K562 (cell line): Measurements from ENCODE around the gene PITPNM3. TPM values are rescaled to one million over a fixed set of nuclear protein-coding genes. Genes with fewer than 3 reads are reported as not detected.

ENCODE experiments used
- ATAC-seq: fragments of 200-7000 bp; cut with Tn5 transposase; 3 replicates; pipeline ENCODE4 v1.9.1; 2020; ENCODE audit warnings: moderate library complexity
- BruUV-seq: library from RNA; stranded (reverse); fragments of 400-500 nt; replicated peaks from 2 replicates; lab custom pipeline; 2021; lab: Mats Ljungman, UMichigan
- CTCF ChIA-PET: fragments of 300-600 bp; formaldehyde crosslinking; extraction: SDS; loops from one replicate; lab custom pipeline; 2021; ENCODE audit warnings: low intra/inter-chr PET ratio; lab: Yijun Ruan, JAX
- POLR2A ChIA-PET: fragments of 300-600, 350-650 bp; sonication (Branson Sonifier 250); formaldehyde crosslinking; extraction: SDS; loops from one replicate; lab custom pipeline; 2021; ENCODE audit warnings: antibody characterized with exemption, inconsistent platforms; lab: Yijun Ruan, JAX
- DNase-seq, 4 experiments: peaks; one replicate each; pipeline versions ENCODE4 v3.0.0 to v3.0.0-alpha.2; 2011 to 2018; ENCODE audit warnings: low spot score in 3 of 4, mixed read lengths in 3 of 4; ENCODE audit errors: extremely low read depth in 1 of 4
- FAIRE-seq: peaks from 2 replicates; lab custom pipeline; 2011; peaks lifted over from hg19 to GRCh38; lab: Jason Lieb, UNC
- H2AFZ ChIP-seq: 2 replicates; pipeline ENCODE4 v1.6.0; 2011; ENCODE audit warnings: low read depth, low read length, control low read depth, inconsistent platforms
- H3K27ac ChIP-seq: fragments of 200-600 bp; 3 replicates; pipeline ENCODE4 v1.8.0; 2011; ENCODE audit warnings: low read depth, mild to moderate bottlenecking, control low read depth, inconsistent platforms, low read length, moderate library complexity, mixed read lengths; ENCODE audit errors: extremely low read depth
- H3K27me3 ChIP-seq, 2 experiments: fragments of 300-600 bp in 1 of 2; 2 replicates in 1 of 2; 3 replicates in 1 of 2; pipeline versions ENCODE4 v1.6.0 to v1.8.0; 2011; ENCODE audit warnings: inconsistent platforms in 2 of 2, low read length in 2 of 2, mild to moderate bottlenecking in 1 of 2, mixed read lengths in 1 of 2, moderate library complexity in 1 of 2; ENCODE audit not compliant: control insufficient read depth in 2 of 2, insufficient read depth in 2 of 2
- H3K36me3 ChIP-seq: fragments of 300-600 bp; 3 replicates; pipeline ENCODE4 v1.8.0; 2011; ENCODE audit warnings: mild to moderate bottlenecking, low read length, inconsistent platforms; ENCODE audit not compliant: control insufficient read depth, insufficient read depth
- H3K4me1 ChIP-seq, 2 experiments: fragments of 200-600 bp in 1 of 2; replicated peaks in 1 of 2; 2 replicates in 1 of 2; 3 replicates in 1 of 2; pipeline versions ENCODE4 v1.5.1 to v1.8.0; 2011; ENCODE audit warnings: inconsistent platforms in 2 of 2, low read length in 2 of 2, mild to moderate bottlenecking in 1 of 2, mixed read lengths in 1 of 2, moderate library complexity in 1 of 2; ENCODE audit not compliant: control insufficient read depth in 2 of 2, insufficient read depth in 2 of 2
- H3K4me2 ChIP-seq: 2 replicates; pipeline ENCODE4 v1.6.1; 2011; ENCODE audit warnings: low read length, control low read depth, inconsistent platforms, mixed read lengths; ENCODE audit not compliant: insufficient read depth
- H3K4me3 ChIP-seq: fragments of 200-600 bp; sonication (generic), shearing (Covaris generic); 2 replicates; pipeline ENCODE4 v1.5.1; 2016; ENCODE audit warnings: control low read depth, inconsistent platforms
- H3K79me2 ChIP-seq: fragments of 200-600 bp; 3 replicates; pipeline ENCODE4 v1.8.0; 2011; ENCODE audit warnings: low read length, inconsistent platforms; ENCODE audit not compliant: control insufficient read depth, insufficient read depth
- H3K9ac ChIP-seq, 2 experiments: 2 replicates each; pipeline versions ENCODE4 v1.6.0 to v1.6.1; 2011; ENCODE audit warnings: low read depth in 2 of 2, low read length in 2 of 2, control low read depth in 1 of 2, inconsistent platforms in 1 of 2, mild to moderate bottlenecking in 1 of 2, mixed read lengths in 1 of 2; ENCODE audit not compliant: insufficient read depth in 1 of 2
- H3K9me1 ChIP-seq: one replicate; pipeline ENCODE4 v1.6.0; 2011; ENCODE audit warnings: inconsistent platforms, mild to moderate bottlenecking, low read length, moderate library complexity; ENCODE audit not compliant: control insufficient read depth, insufficient read depth
- H3K9me3 ChIP-seq: replicated peaks from 2 replicates; pipeline ENCODE4 v1.5.1; 2011; ENCODE audit warnings: low read depth, low read length, inconsistent platforms; ENCODE audit not compliant: control insufficient read depth, insufficient read depth
- H4K20me1 ChIP-seq: replicated peaks from 2 replicates; pipeline ENCODE4 v1.6.1; 2011; ENCODE audit warnings: low read length, inconsistent platforms, mixed read lengths; ENCODE audit not compliant: control insufficient read depth, insufficient read depth
- ATF7 ChIP-seq: fragments of 450-650 bp; IDR thresholded peaks from 2 replicates; pipeline ENCODE4 v1.7.1; 2014; ENCODE audit warnings: mild to moderate bottlenecking, moderate library complexity
- CBX2 ChIP-seq: fragments of 200-600 bp; sonication (generic); IDR thresholded peaks from one replicate; pipeline ENCODE4 v1.6.1; 2012; ENCODE audit warnings: mild to moderate bottlenecking, low read length, inconsistent platforms; ENCODE audit not compliant: insufficient read depth, poor library complexity, severe bottlenecking
- EP400 ChIP-seq: fragments of 450-650 bp; IDR thresholded peaks from 2 replicates; pipeline ENCODE4 v1.6.1; 2017; ENCODE audit warnings: antibody characterized with exemption, mild to moderate bottlenecking, moderate library complexity
- ERF ChIP-seq: fragments of 450-650 bp; formaldehyde crosslinking; IDR thresholded peaks from 2 replicates; pipeline ENCODE4 v1.4.0; 2020; ENCODE audit warnings: mild to moderate bottlenecking, mixed read lengths
- FOXP1 ChIP-seq: sonication (generic); formaldehyde crosslinking; IDR thresholded peaks from 2 replicates; pipeline ENCODE4 v1.8.0; 2022; ENCODE audit warnings: mild to moderate bottlenecking, missing genetic modification reagents
- HDAC2 ChIP-seq: fragments of 450-650 bp; IDR thresholded peaks from 2 replicates; pipeline ENCODE4 v1.6.1; 2016; ENCODE audit warnings: mild to moderate bottlenecking
- LARP7 ChIP-seq: fragments of 450-650 bp; IDR thresholded peaks from 2 replicates; pipeline ENCODE4 v1.6.1; 2016
- PHTF2 ChIP-seq: fragments of 250-450 bp; sonication (Bioruptor Pico); IDR thresholded peaks from 2 replicates; pipeline ENCODE4 v1.5.0; 2021; ENCODE audit warnings: mild to moderate bottlenecking
- SMAD3 ChIP-seq: fragments of 450-650 bp; formaldehyde crosslinking; conservative IDR thresholded peaks from 2 replicates; pipeline ENCODE4 v1.4.0; 2020; ENCODE audit warnings: mild to moderate bottlenecking
- WGBS: fragments of 100-300 bp; shearing (Covaris generic); methylation state at CpG from one replicate; pipeline ENCODE4 v1.1.6; 2016; ENCODE audit warnings: low coverage, mixed read lengths; ENCODE audit not compliant: insufficient coverage; ENCODE audit errors: missing lambda C conversion rate; 5-methylcytosine and 5-hydroxymethylcytosine counted together
- in situ Hi-C: fragments of 300-500 bp; cut with MboI; formaldehyde crosslinking; loops from 4 replicates; pipeline ENCODE4 v1.15.0; 2018; ENCODE audit warnings: inconsistent platforms, mixed read lengths
- intact Hi-C: fragments of 100-400 bp; cut with micrococcal nuclease; formaldehyde crosslinking; loops from 2 replicates; pipeline ENCODE4 v1.14.2; 2022
- polyA plus RNA-seq, 8 experiments: library from polyadenylated mRNA; depleted of rRNA in 4 of 8; stranded (reverse) in 5 of 8; unstranded in 3 of 8; fragments of >200 nt; fragmentation: Nextera tagmentation in 2 of 8; fragmentation: Illumina TruSeq in 1 of 8; extraction: Ambion mirVana in 2 of 8; extraction: Trizol in 1 of 8; gene quantifications; 2 replicates each; pipeline versions ENCODE4 v1.2.1 to v1.2.3, GENCODE V29; 2011 to 2014; ENCODE audit warnings: inconsistent platforms in 1 of 8, missing spikeins in 1 of 8
- total RNA-seq, 7 experiments: library from RNA; depleted of rRNA in 6 of 7; stranded (reverse); fragments of >200 nt in 6 of 7; fragmentation: Illumina TruSeq in 2 of 7; extraction: Trizol in 2 of 7; gene quantifications; 2 replicates each; pipeline versions ENCODE4 v1.2.1 to v1.2.3, GENCODE V29; 2011 to 2021; ENCODE audit warnings: low replicate concordance in 1 of 7
- TF ChIP-seq, protein P1 (sequence below): fragments of 250-450 bp; sonication (Bioruptor Pico); IDR thresholded peaks from 2 replicates; pipeline ENCODE4 v1.5.0; 2021
- TF ChIP-seq, protein P2 (sequence below): sonication (generic); formaldehyde crosslinking; IDR thresholded peaks from 2 replicates; pipeline ENCODE4 v1.8.0; 2023; ENCODE audit warnings: missing genetic modification reagents, mild to moderate bottlenecking, borderline replicate concordance
- TF ChIP-seq, protein P3 (sequence below), 3 experiments: fragments of 200-800 bp in 1 of 3; sonication (Bioruptor generic) in 1 of 3; sonication (generic) in 1 of 3; formaldehyde crosslinking in 1 of 3; IDR thresholded peaks; 2 replicates each; pipeline versions ENCODE4 v1.6.1 to v1.8.0; 2016 to 2022; ENCODE audit warnings: mild to moderate bottlenecking in 2 of 3, missing compliant biosample characterization in 2 of 3, missing genetic modification characterization in 2 of 3, missing genetic modification reagents in 1 of 3

PITPNM3 gene
- total and polyA plus RNA-seq, 9 of the 15 experiments (the other 6 are each of a cell fraction or from before 2014, with no cell fraction given), result 0.14 to 0.38 (median 0.22) TPM; not detected in 2

DNA sequence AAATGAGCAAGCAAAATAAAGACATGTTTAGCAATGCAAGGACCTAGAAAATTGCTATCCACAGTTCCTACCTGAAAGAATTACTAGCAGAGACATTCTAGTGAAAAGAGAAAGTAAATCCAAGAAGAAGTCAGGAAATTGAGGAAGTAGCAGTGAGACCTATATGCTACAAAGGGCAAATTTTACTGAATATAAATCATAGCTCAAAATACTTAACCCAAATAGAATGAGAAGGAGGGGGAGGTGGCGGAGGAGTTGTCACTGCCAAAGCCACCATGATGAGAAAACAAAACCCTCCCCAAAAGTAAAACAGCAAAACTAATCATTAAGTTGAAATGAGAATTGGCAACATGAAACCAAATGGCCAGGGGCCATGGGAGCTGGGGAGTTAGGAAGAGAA is 39.3 kb downstream of the PITPNM3 start:
- no peaks in the 10 kb centered on the region for H3K27me3 ChIP-seq
- H3K79me2 ChIP-seq, result no peaks in the 10 kb centered on the region
- no peak overlapping the region for H3K27ac ChIP-seq
- ChIA-PET CTCF (no interaction called here), POLR2A (interaction anchor here (0.6 to 1.1 kb wide), 3 partner anchors 9 to 889 kb away, joined by 3 to 4 read pairs (median 3); no protein-coding TSS in a partner anchor)
- no TSS peak for BruUV-seq
- no peak overlapping the region for H3K9ac ChIP-seq
- intact Hi-C loops, result no loop called here
- no peak overlapping the region for H2AFZ ChIP-seq
- no peaks in the 10 kb centered on the region for H3K4me1 ChIP-seq
- TF ChIP-seq CBX2, result no peak
- TF ChIP-seq HDAC2, result no peak
- TF ChIP-seq FOXP1 (CRISPR knock-in tag), result no peak
- TF ChIP-seq SMAD3 (CRISPR knock-in tag), result no peak
- TF ChIP-seq, protein P1, sequence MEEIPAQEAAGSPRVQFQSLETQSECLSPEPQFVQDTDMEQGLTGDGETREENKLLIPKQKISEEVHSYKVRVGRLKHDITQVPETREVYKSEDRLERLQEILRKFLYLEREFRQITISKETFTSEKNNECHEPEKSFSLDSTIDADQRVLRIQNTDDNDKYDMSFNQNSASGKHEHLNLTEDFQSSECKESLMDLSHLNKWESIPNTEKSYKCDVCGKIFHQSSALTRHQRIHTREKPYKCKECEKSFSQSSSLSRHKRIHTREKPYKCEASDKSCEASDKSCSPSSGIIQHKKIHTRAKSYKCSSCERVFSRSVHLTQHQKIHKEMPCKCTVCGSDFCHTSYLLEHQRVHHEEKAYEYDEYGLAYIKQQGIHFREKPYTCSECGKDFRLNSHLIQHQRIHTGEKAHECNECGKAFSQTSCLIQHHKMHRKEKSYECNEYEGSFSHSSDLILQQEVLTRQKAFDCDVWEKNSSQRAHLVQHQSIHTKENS, result no peak
- TF ChIP-seq, protein P2, sequence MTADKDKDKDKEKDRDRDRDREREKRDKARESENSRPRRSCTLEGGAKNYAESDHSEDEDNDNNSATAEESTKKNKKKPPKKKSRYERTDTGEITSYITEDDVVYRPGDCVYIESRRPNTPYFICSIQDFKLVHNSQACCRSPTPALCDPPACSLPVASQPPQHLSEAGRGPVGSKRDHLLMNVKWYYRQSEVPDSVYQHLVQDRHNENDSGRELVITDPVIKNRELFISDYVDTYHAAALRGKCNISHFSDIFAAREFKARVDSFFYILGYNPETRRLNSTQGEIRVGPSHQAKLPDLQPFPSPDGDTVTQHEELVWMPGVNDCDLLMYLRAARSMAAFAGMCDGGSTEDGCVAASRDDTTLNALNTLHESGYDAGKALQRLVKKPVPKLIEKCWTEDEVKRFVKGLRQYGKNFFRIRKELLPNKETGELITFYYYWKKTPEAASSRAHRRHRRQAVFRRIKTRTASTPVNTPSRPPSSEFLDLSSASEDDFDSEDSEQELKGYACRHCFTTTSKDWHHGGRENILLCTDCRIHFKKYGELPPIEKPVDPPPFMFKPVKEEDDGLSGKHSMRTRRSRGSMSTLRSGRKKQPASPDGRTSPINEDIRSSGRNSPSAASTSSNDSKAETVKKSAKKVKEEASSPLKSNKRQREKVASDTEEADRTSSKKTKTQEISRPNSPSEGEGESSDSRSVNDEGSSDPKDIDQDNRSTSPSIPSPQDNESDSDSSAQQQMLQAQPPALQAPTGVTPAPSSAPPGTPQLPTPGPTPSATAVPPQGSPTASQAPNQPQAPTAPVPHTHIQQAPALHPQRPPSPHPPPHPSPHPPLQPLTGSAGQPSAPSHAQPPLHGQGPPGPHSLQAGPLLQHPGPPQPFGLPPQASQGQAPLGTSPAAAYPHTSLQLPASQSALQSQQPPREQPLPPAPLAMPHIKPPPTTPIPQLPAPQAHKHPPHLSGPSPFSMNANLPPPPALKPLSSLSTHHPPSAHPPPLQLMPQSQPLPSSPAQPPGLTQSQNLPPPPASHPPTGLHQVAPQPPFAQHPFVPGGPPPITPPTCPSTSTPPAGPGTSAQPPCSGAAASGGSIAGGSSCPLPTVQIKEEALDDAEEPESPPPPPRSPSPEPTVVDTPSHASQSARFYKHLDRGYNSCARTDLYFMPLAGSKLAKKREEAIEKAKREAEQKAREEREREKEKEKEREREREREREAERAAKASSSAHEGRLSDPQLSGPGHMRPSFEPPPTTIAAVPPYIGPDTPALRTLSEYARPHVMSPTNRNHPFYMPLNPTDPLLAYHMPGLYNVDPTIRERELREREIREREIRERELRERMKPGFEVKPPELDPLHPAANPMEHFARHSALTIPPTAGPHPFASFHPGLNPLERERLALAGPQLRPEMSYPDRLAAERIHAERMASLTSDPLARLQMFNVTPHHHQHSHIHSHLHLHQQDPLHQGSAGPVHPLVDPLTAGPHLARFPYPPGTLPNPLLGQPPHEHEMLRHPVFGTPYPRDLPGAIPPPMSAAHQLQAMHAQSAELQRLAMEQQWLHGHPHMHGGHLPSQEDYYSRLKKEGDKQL (CRISPR knock-in tag), result no peak
- no peak for TF ChIP-seq LARP7
- TF ChIP-seq EP400, result no peak
- TF ChIP-seq ERF (CRISPR knock-in tag), result no peak
- no peak for TF ChIP-seq ATF7
- TF ChIP-seq, protein P3, sequence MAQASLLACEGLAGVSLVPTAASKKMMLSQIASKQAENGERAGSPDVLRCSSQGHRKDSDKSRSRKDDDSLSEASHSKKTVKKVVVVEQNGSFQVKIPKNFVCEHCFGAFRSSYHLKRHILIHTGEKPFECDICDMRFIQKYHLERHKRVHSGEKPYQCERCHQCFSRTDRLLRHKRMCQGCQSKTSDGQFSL (CRISPR knock-in tag; IDR thresholded peaks at IDR 0.05), result no peak
- TF ChIP-seq, protein P3 (tag; IDR thresholded peaks at IDR 0.05), result no peak
- no peak for TF ChIP-seq PHTF2 (CRISPR knock-in tag)
- DNase-seq (no peak), FAIRE-seq (no peak), ATAC-seq (no peak)
- no peak overlapping the region for H3K4me2 ChIP-seq
- in situ Hi-C loops, result no loop called here
- 13% methylated on average over 1 of the region's 1 CpG for WGBS
- H3K4me3 ChIP-seq, result no peak overlapping the region
- H3K9me3 ChIP-seq, result no peaks in the 10 kb centered on the region
- H4K20me1 ChIP-seq, result no peaks in the 10 kb centered on the region
- no peaks in the 10 kb centered on the region for H3K9me1 ChIP-seq
- no peaks in the 10 kb centered on the region for H3K36me3 ChIP-seq
